Left renal pelvis (tissue), 4 donors: ENCODE results near the gene HSPB7. TPM values are rescaled to one million over a fixed set of nuclear protein-coding genes. Genes with fewer than 3 reads are reported as not detected.
A peak's percentile ranks its signal among the peaks of the same experiment; 100 is the strongest.
"Not testable (repeated sequence)": the region's sequence is repeated elsewhere in the genome, so short reads cannot be mapped to it uniquely, and the experiment has no call there.

Source experiments
- DNase-seq, 4 donors: peaks; one replicate each; pipeline ENCODE4 v3.0.0-alpha.2; 2013; ENCODE audit warnings: low read depth in 4 of 4, low spot score in 3 of 4
- polyA plus RNA-seq, 4 donors: library from polyadenylated mRNA; unstranded; fragments of 120-200 nt; gene quantifications; one replicate each; pipeline ENCODE4 v1.2.1, GENCODE V29; 2013; ENCODE audit not compliant: insufficient read length in 4 of 4

HSPB7 gene
- polyA plus RNA-seq, 4 donors = 4.1 to 5.7 (median 4.3) TPM

DNA sequence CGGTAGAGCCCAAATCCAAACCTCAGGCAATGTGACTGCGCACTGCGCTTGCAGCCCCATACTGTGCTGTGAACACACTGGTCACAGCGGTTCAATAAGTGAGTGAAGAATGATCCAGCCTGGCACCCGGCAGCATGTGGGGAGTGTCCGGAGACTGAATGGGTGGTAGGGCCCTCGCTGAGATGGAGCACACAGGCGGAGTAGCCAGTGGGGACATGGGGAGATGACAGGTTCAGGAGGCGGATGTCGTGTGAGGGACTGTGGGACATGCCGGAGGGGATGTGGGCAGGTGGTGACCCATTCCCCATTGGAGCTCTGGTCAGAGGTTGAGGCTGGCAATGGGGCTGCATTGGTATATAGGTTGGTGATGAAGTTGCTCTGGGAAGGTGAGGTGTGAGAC, 8.2 kb downstream of the HSPB7 start:
- DNase-seq = no peak

DNA sequence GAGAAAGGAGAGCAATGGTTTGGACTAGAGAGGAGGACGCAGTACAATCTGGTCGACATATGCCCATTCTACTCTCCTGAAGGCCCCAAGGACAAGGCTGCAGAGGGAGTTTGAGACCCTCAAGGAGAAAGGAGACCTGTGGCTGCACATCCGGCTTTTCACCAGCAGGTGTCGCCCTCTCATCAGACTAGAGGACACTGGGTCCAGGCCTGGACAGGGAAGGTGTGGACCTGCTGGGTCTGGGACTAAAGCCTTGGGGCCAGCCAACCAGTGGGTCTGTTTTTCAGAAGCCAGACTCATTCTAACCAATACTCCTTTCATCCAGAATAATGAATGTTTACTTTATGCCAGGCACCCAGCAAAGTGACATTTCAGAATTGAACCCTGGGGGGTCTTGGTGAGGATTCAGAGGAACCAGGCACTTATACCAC, 8.8 kb downstream of the HSPB7 start:
- peak in 1 of 4 donors; percentile 68 for DNase-seq

DNA sequence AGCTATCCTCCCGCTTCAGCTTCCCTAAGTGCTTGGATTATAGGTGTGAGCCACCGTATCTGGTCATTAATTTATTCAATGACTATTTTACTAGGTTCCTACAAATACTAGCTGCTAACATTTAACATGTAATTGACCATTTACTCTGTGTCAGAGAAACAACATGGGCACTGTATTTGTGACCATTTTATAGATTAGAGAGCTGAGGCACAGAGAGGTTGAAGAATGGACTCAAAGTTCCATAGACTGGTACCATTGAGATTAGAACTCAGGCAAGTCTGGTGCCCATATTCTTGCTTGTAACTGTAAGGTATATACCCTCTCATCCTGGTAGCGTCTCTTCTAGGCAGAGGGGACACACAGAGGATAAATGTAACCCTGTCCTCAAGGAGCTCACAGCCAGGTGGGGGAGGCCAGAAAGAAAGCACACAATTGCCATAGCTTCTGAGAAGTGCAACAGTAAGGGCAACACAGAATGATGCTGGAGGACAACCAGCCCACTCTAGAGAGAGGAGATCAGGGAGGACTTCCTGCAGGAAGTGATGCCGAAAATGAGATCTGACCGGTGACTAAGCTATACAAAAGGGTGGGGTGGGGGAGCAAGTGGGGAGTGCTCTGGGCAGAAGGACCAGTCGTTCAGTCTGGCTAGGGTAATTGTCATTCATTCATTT, 10.0 kb downstream of the HSPB7 start:
- DNase-seq = no peak

DNA sequence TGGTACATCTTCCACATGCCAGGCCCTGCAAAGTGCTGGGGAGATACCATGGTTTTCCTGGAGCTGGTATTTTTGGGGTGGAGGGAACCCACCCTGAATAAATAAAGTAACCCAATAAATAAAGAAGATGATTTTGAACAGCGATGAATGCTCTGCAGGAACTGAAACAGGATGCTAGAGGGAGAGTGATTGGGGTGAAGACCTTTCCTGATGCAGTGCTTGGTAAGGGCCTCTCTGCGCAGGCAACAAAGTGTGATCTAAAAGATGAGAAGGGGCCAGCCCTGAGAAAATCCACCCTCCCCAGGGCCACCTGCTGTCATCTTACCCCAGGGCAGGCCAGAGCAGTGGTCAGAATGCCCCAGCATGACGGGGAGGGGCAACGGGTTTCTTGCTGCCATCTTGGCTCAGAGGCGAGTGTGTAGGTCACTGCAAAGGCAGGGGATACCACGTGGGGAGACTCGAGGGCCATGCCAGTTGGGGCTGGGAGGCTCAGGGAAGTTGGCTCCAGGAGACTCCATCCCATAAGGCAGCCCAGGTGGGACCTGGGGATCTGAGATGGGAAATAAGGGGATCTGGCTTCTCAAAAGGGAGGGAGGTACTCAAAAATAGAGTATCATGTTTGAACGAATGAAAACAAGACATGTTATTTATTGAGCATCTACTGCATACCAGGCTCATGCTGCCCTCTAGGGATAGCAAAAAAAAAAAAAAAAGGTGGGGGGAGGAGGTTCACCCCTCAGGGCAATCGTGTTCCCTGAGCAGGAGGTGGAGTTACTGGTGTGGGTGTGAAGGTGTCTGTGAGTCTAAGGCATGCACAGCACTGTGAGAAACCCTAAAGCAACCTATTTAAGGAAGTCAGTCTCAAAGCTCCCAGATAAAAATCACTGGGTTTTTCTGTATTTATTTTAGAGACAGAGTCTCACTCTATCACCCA, 11.0 kb downstream of the HSPB7 start:
- DNase-seq = no peak

DNA sequence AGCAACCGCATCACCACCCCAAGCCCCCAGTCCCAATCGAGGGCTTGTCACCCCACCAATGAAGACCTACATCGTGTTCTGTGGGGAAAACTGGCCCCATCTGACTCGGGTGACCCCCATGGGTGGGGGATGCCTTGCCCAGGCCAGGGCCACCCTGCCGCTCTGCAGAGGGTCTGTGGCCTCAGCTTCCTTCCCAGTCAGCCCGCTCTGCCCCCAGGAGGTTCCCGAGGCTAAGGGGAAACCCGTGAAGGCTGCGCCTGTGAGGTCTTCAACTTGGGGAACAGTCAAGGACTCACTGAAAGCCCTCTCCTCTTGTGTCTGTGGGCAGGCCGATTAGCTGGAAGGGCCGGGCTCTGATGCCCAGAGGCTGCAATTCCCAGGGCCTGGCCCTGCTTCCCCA, 11.8 kb downstream of the HSPB7 start:
- DNase-seq = no peak

DNA sequence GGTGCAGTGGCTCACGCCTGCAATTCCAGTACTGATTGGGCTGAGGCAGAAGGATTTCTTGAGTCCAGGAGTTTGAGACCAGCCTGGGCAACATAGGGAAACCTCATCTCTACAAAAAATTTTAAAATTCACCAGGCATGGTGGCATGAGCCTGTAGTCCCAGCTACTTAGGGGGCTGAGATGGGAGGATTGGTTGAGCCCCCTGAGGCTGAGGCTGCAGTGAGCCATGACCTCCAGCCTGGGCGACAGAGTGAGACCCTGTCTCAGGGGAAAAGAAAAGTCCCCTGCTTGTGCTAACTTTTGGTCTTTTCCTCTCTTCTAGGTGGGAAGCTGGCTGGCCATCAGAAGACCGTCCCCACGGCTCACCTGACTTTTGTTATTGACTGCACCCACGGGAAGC, 12.2 kb downstream of the HSPB7 start:
- DNase-seq = no peak

DNA sequence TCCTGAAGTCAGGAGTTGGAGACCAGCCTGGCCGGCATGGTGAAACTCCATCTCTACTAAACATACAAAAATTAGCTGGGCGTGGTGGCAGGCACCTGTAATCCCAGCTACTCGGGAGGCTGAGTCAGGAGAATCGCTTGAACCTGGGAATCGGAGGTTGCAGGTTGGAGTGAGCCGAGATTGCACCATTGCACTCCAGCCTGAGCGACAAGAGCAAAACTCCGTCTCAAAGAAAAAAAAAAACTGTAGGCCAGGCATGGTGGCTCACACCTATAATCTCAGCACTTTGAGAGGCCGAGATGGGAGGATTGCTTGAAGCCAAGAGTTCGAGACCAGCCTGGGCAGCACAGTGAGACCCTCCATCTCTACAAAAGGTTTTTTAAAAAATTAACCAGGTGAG, 16.6 kb downstream of the HSPB7 start:
- not testable (repeated sequence) for DNase-seq

DNA sequence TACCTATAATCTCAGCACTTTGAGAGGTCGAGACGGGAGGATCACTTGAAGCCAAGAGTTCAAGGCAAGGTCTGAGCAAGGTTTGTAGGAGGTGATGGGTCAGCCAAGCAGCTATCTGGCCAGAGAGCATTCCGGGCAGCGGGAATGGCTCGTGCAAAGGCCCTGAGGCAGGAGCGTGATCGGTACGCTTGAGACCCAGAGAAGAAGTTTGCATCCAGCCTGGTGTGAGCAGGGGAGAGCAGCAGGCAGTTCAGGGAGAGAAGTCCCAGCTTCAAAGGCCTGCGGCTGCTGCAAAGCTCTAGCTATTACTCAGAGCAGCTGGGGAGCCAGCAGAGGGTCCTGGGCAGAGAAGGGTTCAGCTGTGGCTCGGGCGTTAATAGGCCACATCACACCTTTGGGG, 18.9 kb downstream of the HSPB7 start:
- no peak for DNase-seq

DNA sequence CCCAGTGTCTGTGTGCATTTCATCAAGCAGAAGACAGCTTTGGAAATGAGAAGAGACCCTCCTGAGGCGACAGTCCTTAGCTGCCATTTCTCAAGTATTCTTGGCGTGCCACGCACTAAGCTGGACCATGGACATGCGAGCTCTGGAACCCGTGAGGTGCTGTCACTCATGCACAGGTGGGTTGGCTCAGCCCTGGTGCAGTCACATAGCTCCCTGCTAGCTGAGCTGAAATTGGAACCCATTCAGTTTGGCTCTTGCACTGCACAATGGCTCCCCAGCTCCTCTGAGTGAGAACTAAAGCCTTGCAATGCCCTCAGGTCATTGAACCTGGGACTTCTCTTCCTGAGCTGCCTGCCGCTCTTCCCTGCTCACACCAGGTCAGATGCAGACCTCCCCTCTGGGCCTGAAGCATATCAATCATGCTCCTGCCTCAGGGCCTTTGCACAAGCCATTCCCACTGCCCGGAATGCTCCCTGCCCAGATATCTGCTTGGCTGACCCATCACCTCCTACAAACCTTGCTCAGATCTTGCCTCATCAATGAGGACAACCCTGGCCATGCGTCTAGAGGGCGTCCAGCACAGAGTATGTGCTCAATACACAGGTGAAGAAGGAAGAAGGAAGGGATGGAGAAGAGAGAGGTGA, 20.1 kb downstream of the HSPB7 start:
- DNase-seq = no peak

DNA sequence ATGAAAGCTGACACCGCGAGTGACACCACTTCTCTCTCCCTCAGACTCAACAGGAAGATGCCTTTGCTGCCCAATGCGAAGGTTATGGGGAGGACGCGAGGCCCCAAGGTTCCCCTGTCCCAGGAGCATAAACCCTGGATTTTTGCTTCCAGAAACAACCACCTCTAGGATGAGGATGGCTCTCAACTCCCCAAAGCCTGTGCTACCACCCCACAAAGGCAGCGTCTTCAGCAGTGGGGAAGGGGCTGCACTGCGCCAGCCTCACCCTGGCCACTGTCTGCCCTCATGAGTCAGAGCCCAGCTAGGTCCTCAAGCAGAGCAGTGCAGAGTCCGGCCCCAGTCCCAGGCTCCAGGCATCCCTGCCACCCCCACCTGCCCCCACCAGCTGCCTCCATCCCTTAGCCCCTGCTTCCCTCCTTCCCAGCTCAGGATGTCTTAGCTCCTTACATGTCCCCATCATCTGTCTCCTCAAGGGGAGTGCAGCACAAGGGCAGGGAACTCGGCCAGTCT, 20.7 kb downstream of the HSPB7 start:
- no peak for DNase-seq

DNA sequence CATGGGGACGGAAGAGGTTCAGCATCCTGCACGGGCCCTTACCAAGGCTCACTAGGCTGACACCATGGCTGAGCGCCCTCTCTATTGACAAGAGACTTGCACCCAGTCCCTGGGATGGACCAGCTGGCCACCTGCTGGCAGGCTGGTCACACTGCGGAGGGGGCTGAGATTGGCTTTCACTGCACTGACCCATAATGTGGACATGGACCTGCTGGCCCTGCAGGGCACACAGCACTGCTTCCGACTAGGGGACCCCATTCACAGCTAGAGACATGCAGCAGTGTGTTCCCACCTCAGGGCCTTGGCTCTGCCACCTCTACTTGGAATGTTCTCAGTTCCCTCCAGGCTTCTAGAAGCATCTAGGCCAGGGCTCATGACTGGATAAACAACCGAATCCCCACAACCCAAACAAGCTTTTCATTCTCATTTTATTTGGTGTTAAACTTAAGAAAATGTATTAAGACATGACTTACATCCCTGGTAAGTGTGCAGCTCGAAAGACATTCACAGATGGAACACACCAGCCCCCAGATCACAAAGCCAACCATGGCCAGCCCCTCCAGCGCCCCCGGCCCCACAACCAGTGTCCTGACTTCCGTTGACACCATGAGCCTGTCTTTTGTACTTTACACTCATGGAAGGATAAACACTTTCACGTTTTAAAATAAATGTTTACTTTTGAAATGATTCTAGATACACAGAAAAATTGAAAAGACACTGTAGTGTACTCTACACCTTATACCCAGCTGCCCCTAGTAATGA, 23.1 kb downstream of the HSPB7 start:
- DNase-seq = no peak

DNA sequence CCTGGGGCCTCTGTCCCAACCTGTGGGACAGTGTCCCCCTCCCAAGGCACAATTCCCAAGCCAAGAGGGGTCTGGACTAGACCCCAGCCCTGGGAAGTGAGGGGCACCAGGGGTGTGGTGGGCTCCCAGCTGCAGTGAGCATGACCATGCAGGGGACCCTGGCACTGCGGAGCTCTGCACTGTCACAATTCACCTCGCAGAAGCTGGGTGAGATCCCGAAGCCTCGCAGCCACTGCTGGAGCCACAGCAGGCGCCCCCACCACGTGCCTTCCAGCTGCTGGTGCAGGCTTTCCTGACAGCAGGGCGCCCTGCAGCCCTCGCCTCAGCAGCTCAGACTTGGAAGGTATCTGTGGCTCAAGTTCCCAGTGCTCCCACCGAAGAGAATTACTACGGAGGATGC, 23.8 kb downstream of the HSPB7 start:
- DNase-seq = no peak

DNA sequence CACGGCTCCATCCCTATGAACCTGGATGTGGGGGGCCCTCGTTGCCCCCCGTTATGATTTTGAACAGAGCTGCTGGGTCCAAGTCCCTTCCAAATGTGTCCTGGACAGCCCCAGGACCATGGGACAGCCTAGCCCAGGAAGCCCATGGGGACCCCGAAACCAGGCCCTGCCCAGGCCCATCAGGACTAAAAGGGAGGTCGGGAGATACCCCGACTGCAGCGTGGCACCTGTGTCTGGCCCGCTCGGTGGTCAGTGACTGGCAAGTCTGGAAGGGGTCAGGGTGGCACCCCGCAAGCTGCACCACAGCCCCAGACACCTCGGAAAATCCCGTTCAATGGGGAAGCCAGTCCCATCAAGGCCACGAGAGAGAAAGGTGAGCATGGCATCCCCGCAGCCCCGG, 24.2 kb downstream of the HSPB7 start:
- no peak for DNase-seq

DNA sequence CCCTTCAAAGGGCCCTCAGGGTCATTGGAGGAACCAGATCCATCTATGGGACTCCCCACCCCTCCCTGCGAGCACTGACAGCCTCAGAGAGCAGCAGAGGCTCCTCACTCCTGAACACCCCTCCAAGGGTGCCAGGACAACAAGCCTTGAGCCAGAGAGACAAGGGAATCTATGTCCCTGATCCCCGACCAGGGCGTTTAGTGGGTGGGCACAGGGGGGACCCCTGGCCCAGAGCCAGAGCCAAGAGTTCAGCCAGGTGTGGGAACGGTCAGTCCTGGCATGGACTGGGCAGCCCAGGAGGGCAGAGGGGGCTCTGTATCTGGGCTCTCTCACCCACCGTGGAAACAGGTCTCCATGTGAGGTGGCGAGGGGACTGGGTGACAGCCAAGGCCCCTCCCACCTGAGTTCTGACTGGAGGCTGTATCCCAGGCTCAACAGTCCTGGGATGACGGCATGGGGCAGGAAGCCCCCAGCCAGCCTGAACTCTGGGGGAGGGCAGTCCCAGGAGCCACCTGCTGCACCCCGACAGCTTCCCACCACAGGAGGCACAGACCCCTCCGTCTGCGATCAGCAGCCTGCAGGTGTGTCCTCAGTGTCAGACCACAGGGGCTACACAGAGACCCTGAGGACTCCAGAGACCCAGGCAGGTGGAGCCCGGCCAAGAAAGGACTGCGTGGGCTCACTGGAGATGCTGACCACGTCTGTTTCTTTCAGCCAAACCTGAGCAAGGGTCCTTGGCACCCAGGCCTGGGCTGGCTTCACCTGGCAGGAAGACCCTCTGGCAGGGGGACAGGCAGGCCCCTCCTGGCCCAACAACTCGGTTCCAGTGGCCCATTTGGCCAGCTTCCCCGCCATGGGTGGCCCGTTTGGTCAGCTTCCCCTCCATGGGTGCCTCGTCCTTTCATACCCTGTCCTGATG, 25.0 kb downstream of the HSPB7 start:
- DNase-seq = no peak

DNA sequence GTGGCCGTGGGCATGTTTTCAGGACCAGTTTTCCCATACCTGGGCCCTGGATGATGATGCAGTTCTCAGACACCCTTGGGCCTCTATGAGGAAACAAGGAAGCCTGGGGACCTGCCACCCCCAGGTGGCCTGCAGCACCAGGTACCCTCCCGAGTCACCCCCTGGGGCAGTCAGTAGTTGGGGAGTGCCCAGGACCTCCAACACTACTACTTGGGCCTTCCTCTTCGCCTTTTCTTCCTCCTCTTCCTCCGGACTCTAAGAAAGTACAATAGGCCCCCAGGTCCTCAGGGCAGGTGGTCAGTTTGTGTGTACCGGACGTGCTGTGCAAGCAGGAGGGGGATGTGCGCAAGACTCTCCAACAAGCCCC, 25.7 kb downstream of the HSPB7 start:
- DNase-seq = no peak

DNA sequence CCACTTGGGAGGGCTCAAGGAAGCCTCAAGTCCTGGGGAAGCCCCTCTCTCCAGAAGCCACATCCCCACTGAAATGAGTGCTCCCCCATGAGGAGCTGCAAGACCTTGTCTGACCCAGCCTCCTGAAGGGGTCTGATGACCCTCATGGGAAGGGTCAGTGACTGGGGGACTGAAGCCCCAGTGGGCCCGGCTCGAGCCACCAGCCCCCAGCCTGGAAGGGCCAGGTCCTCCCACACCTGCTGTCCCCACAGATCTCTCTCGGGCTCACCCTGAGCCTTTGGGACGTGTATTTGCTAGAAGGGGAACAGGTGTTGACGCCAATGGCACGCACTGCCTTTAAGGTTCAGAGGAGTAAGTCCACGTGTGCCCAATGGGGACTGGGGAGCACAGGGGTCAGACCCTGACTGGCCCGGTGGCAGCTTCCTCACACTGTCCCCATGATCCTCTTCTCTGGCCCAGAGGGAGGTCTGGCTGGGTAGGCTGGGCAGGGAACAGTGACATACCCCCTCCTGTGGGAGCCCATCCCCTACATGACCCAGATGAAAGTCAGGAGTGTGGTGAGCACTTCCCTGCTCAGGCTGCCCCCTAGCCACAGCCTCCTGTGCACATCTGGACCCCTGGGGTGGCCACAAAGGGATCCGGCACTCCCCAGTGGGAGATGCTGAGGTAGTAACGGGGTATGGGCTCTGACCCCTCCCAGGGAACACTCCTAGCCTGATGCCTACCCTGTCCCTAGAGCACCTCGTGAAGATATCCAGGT, 26.2 kb downstream of the HSPB7 start:
- no peak for DNase-seq

DNA sequence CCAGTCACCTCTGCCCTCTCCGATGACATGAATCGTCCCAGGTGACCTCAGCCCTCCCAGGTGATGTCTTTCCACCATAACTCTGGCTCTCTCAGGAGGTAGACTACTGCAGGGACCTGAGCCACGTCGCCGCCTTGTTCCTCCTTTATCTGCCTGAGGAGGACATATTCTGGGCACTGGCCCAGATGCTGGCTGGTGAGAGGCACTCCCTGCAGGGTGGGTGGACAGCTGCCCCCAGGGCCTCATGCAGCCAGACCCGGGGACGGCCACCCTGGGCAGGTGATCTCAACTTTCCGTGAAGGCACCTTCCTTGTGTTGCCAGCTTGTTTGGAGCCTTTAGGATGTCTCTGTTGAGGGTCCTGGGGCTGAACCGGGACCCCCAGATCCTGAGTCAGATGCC, 28.1 kb downstream of the HSPB7 start:
- DNase-seq = no peak

DNA sequence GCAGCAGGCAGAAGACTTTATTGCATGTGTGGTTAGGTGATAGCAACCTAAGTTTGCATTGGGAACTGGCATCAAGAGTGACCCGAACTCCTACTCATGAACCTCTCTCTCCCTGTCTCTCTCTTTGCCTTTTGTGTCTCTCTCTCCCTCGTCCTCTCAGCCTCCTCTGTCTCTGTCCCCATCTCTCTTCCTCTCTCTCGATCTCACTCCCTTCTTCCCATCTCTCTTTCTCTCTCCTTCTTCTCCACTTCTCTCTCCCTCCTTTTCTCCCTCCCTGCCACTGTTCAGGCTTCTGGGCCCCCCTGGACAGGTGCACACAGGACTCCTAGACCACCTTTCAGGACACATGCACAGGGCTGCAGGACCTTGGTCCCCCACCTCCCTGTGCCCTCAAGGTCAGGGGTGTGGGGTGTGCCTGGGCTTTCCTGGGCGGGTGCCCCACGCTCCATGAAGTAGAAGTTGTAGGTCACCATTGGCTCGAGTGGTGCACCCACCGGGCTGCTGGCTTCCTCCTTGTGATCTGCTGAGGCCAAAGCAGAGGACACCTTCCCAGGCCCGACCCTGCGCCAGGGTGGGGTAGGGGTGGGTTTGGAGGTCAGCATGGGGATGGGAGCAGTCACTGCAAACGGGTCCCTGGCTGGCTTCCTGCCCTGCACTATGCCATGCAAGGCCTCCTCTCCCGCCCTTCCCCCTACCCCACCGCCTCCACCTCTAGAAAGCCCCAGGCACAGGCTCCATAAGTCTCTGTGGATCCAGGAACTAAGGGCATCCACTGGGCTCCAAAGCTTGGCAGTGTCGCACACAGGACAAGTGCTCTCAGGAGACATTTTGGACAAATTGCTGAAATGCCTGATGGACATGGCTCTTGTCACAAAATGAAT, 28.7 kb downstream of the HSPB7 start:
- DNase-seq = no peak
